Endothelial cell (in vitro differentiated cells): ENCODE data around the gene RORC. TPM values are rescaled to one million over a fixed set of nuclear protein-coding genes. Genes with fewer than 3 reads are reported as not detected.

Experiments used
- DNase-seq: peaks from one replicate; pipeline ENCODE4 v3.0.0; 2021; ENCODE audit warnings: low spot score
- H3K27ac Mint-ChIP-seq: one replicate; pipeline ENCODE4 v1.8.0; 2021; ENCODE audit warnings: mixed read lengths, inconsistent platforms; ENCODE audit not compliant: unreplicated experiment
- H3K27me3 Mint-ChIP-seq: one replicate; pipeline ENCODE4 v1.8.0; 2021; ENCODE audit warnings: mild to moderate bottlenecking, moderate library complexity, mixed read lengths, inconsistent platforms; ENCODE audit not compliant: unreplicated experiment
- H3K36me3 Mint-ChIP-seq: one replicate; pipeline ENCODE4 v1.8.0; 2021; ENCODE audit warnings: mild to moderate bottlenecking, low read depth, mixed read lengths, inconsistent platforms; ENCODE audit not compliant: unreplicated experiment
- H3K4me1 Mint-ChIP-seq: one replicate; pipeline ENCODE4 v1.8.0; 2021; ENCODE audit warnings: mild to moderate bottlenecking, mixed read lengths, inconsistent platforms; ENCODE audit not compliant: unreplicated experiment
- H3K4me3 Mint-ChIP-seq: one replicate; pipeline ENCODE4 v1.8.0; 2021; ENCODE audit warnings: mild to moderate bottlenecking, mixed read lengths, inconsistent platforms; ENCODE audit not compliant: unreplicated experiment
- H3K9me3 Mint-ChIP-seq: one replicate; pipeline ENCODE4 v1.8.0; 2021; ENCODE audit warnings: mixed read lengths, inconsistent platforms; ENCODE audit not compliant: unreplicated experiment
- CTCF ChIP-seq: fragments of 200-600 bp; sonication (generic); IDR thresholded peaks from one replicate; pipeline ENCODE4 v1.5.0; 2021; ENCODE audit warnings: antibody characterized with exemption; ENCODE audit not compliant: unreplicated experiment
- total RNA-seq: library from RNA; stranded (reverse); fragmentation: NEBNext Ultra II Directional; extraction: Animal tissue kit (Norgen Biotek cat#: 25700); gene quantifications from one replicate; pipeline ENCODE4 v1.2.1, GENCODE V29; 2021; ENCODE audit not compliant: unreplicated experiment

RORC gene
- total RNA-seq, 1 donor from 2014 or later, result 1.0 TPM

GRCh38 chr1:151756291-151756690 is 75.3 kb downstream of the RORC start:
- TF ChIP-seq CTCF, result no peak
- no peak overlapping the region for H3K4me3 Mint-ChIP-seq
- no peak overlapping the region for H3K27ac Mint-ChIP-seq
- H3K27me3 Mint-ChIP-seq, result peaks cover 3% of the 10 kb centered on the region
- H3K4me1 Mint-ChIP-seq, result peaks cover 5% of the 10 kb centered on the region
- no peaks in the 10 kb centered on the region for H3K9me3 Mint-ChIP-seq
- peaks cover 23% of the 10 kb centered on the region for H3K36me3 Mint-ChIP-seq
- no peak for DNase-seq

Other genes with a start within 250 kb of the RORC start
- 28.9 TPM for gene SNX27, start 219.8 kb downstream of the RORC start, total RNA-seq
- gene CELF3, start 115.0 kb downstream of the RORC start, total RNA-seq, result not detected
- not detected for gene RIIAD1, start 110.3 kb downstream of the RORC start, total RNA-seq
- 99.5 TPM for gene MRPL9, start 68.3 kb downstream of the RORC start, total RNA-seq
- gene TDRKH, start 41.3 kb downstream of the RORC start, total RNA-seq, result 27.2 TPM
- 0.13 TPM for gene LINGO4, start 26.4 kb downstream of the RORC start, total RNA-seq
- 0.95 TPM for gene C2CD4D, start 8.0 kb upstream of the RORC start, total RNA-seq
- not detected for gene THEM5, start 21.9 kb upstream of the RORC start, total RNA-seq
- gene THEM4, start 77.7 kb upstream of the RORC start, total RNA-seq, result 9.0 TPM
- 241 TPM for gene S100A10, start 162.1 kb upstream of the RORC start, total RNA-seq
- 1,124 TPM for gene S100A11, start 205.2 kb upstream of the RORC start, total RNA-seq